ENCODE data around the gene RAET1E. TPM values are rescaled to one million over a fixed set of nuclear protein-coding genes. Genes with fewer than 3 reads are reported as not detected.

The RAET1E gene
- total and polyA plus RNA-seq, 2 experiments from 2014 or later = not detected

GRCh38 chr6:149876241-149876933 lies 21.5 kb downstream of the RAET1E start (continued):
- TF ChIP-seq STAT1 (IDR thresholded peaks at IDR 0.05; ENCODE audit: unreplicated experiment) (no peak), NANOG (IDR thresholded peaks at IDR 0.05; ENCODE audit: borderline replicate concordance) (no peak), ZNF462 (CRISPR knock-in tag; IDR thresholded peaks at IDR 0.05) (no peak), CREB1 (CRISPR knock-in tag; IDR thresholded peaks at IDR 0.05; ENCODE audit: low read depth) (no peak), ZNF114 (CRISPR knock-in tag; IDR thresholded peaks at IDR 0.05) (no peak)

- no peaks in the 10 kb centered on the region; the same call in none of the 2 replicates for H3K9me2 ChIP-seq (ENCODE audit: insufficient read depth)
- H3K4me2 ChIP-seq = no peak overlapping the region
- ATAC-seq (no peak), DNase-seq (ENCODE audit: low spot score) (no peak)
- Mint-ChIP-seq H3K9me3 (peaks cover 6% of the 10 kb centered on the region; the same call in 2 of the 3 replicates), H3K27ac (no peak overlapping the region), H3K4me1 (peaks cover 11% of the 10 kb centered on the region), H3K36me3 (ENCODE audit: low read depth) (no peaks in the 10 kb centered on the region), H3K27me3 (ENCODE audit: insufficient read depth, low read depth, poor library complexity) (no peaks in the 10 kb centered on the region), H3K4me3 (no peak overlapping the region)
- H2AFZ ChIP-seq = no peak overlapping the region
- no peaks in the 10 kb centered on the region for H4K20me1 ChIP-seq (replicated peaks; ENCODE audit: insufficient read depth)
- no peaks in the 10 kb centered on the region for H3K27me3 ChIP-seq (ENCODE audit: insufficient read depth)
- H3K4me1 ChIP-seq (ENCODE audit: insufficient read depth) = no peaks in the 10 kb centered on the region
- H3K27ac ChIP-seq (ENCODE audit: low read depth) = no peak overlapping the region
- H3F3A ChIP-seq (replicated peaks; ENCODE audit: low read depth) = no peaks in the 10 kb centered on the region
- H3K4me3 ChIP-seq = no peak overlapping the region
- H3K36me3 ChIP-seq (ENCODE audit: insufficient read depth) = no peaks in the 10 kb centered on the region
- H3K79me2 ChIP-seq (replicated peaks; ENCODE audit: insufficient read depth) = no peaks in the 10 kb centered on the region
- TF ChIP-seq REST (IDR thresholded peaks at IDR 0.05; ENCODE audit: unreplicated experiment) (no peak), ZNF114 (CRISPR knock-in tag; IDR thresholded peaks at IDR 0.05) (no peak), EZH2phosphoT487 (IDR thresholded peaks at IDR 0.05; ENCODE audit: unreplicated experiment) (no peak), POLR2AphosphoS5 (IDR thresholded peaks at IDR 0.05; ENCODE audit: low read depth) (no peak), ZNF331 (CRISPR knock-in tag; IDR thresholded peaks at IDR 0.05; ENCODE audit: low read depth) (no peak), STAT1 (IDR thresholded peaks at IDR 0.05; ENCODE audit: unreplicated experiment) (no peak), JUNB (IDR thresholded peaks at IDR 0.05; ENCODE audit: unreplicated experiment) (no peak), CREB1 (CRISPR knock-in tag; IDR thresholded peaks at IDR 0.05; ENCODE audit: low read depth) (no peak)
- TF ChIP-seq, protein P1, sequence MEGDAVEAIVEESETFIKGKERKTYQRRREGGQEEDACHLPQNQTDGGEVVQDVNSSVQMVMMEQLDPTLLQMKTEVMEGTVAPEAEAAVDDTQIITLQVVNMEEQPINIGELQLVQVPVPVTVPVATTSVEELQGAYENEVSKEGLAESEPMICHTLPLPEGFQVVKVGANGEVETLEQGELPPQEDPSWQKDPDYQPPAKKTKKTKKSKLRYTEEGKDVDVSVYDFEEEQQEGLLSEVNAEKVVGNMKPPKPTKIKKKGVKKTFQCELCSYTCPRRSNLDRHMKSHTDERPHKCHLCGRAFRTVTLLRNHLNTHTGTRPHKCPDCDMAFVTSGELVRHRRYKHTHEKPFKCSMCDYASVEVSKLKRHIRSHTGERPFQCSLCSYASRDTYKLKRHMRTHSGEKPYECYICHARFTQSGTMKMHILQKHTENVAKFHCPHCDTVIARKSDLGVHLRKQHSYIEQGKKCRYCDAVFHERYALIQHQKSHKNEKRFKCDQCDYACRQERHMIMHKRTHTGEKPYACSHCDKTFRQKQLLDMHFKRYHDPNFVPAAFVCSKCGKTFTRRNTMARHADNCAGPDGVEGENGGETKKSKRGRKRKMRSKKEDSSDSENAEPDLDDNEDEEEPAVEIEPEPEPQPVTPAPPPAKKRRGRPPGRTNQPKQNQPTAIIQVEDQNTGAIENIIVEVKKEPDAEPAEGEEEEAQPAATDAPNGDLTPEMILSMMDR (conservative IDR thresholded peaks at IDR 0.05; ENCODE audit: low read depth in 2 of 2) = no peak
These were observed 25.7 kb downstream of the RAET1E start for GRCh38 chr6:149872233-149872632.
